ENCODE results near the gene PLCH1. TPM values are rescaled to one million over a fixed set of nuclear protein-coding genes. Genes with fewer than 3 reads are reported as not detected.
A peak's percentile ranks its signal among the peaks of the same experiment; 100 is the strongest.

Gene PLCH1
- total and polyA plus RNA-seq, 2 of the 8 experiments (the other 6 are each of a cell fraction or from before 2014, with no cell fraction given) = 5.8 to 17.2 TPM

DNA sequence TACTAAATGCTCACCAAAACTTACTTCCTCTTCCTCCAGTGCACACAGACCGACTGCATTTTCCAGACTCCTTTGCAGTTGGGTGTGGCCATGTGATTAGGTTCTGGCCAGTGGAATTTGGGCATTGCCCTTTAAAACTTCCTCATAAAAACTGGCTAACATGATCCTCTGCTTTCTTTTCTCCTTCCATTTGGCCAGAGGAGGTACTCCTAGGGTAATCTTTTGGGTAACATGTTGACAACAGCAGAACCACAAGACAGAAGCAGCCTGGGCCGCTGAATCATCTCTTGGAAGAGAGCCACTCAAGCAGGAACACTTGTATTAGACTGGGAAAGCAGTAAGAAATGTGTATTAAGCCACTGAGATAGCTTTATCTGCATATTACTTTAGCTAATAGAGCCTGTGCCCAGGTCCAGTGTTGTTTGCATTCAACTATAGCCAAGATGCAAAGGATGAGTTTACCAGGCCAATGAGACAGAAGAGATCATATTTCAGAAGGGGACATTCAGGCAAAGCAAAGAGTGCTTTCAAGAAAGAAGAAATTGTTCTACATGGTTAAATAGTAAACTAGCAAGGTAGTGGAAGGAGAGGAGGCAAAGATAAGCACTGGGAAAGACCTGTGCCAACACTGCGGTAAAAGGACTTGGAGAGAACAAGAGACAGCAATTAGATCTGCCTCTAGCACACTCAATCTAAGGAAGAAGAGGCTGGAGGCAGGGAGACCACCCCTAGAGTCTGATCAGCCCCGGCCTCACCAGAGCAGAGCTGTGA lies 79.8 kb downstream of the PLCH1 start:
- H3K79me2 ChIP-seq (ENCODE audit: control insufficient read depth in 1 of 2, insufficient read depth in 2 of 2, low read length in 2 of 2) = no peaks in the 10 kb centered on the region
- H3K9ac ChIP-seq (replicated peaks in 1 of 4; ENCODE audit: extremely low read depth in 1 of 4, low read depth in 3 of 4, low read length in 3 of 4) = no peak overlapping the region
- H3K4me2 ChIP-seq (ENCODE audit: insufficient read depth in 1 of 2, low read depth in 2 of 2, low read length in 2 of 2) = no peak overlapping the region
- no peaks in the 10 kb centered on the region for H3K79me1 ChIP-seq (ENCODE audit: low read depth, low read length)
- H2BK20ac ChIP-seq (ENCODE audit: low read length) = no peak overlapping the region
- no peak overlapping the region for H2AK5ac ChIP-seq (ENCODE audit: low read depth, low read length)
- H3K27me3 ChIP-seq (replicated peaks in 1 of 4; ENCODE audit: control insufficient read depth in 3 of 4, extremely low read depth in 1 of 4, insufficient read depth in 3 of 4, low read length in 3 of 4) = no peaks in the 10 kb centered on the region
- DNase-seq (ENCODE audit: low read depth in 1 of 2, low spot score in 2 of 2) (no peak), FAIRE-seq (no peak)
- no peak overlapping the region for H3K56ac ChIP-seq (replicated peaks; ENCODE audit: insufficient read length, low read depth, low read length)
- peaks cover 0 to 8% (median 4%) of the 10 kb centered on the region in 4 experiments; a peak in 3 of 7 replicates for H3K4me1 ChIP-seq (replicated peaks in 1 of 4; ENCODE audit: control insufficient read depth in 3 of 4, insufficient read depth in 4 of 4, low read length in 3 of 4)
- H2BK15ac ChIP-seq (ENCODE audit: low read length) = no peak overlapping the region
- 0 out of 2 replicates have a peak overlapping the region, but pooled peaks have one; percentile 1 for H2BK5ac ChIP-seq (ENCODE audit: low read depth, low read length)
- H2AFZ ChIP-seq (ENCODE audit: low read length) = no peak overlapping the region
- H4K8ac ChIP-seq (ENCODE audit: extremely low read depth, insufficient read depth, low read length) = no peak overlapping the region
- H3K14ac ChIP-seq (ENCODE audit: insufficient read length) = no peak overlapping the region
- no peak overlapping the region for H3K4me3 ChIP-seq (ENCODE audit: extremely low read depth in 1 of 4, insufficient read depth in 2 of 4, low read depth in 3 of 4, low read length in 4 of 4)
- ChIA-PET CTCF (ENCODE audit: partially characterized antibody) (no interaction called here), POLR2A (ENCODE audit: partially characterized antibody) (interaction anchor here (0.8 kb wide), 1 partner anchor 8 kb away, joined by 3 read pairs; no protein-coding TSS in a partner anchor)
- no peak overlapping the region for H2BK12ac ChIP-seq (ENCODE audit: low read depth, low read length)
- H4K91ac ChIP-seq (replicated peaks; ENCODE audit: insufficient read length, low read length) = no peak overlapping the region
- 90% methylated on average over 4 of the region's 4 CpGs; no CpG with 5 or more reads in 1 of the 2 experiments for WGBS, 2 experiments (ENCODE audit: extremely low coverage in 1 of 2, insufficient coverage in 1 of 2, insufficient read length in 1 of 2, insufficient replicate concordance in 2 of 2, low coverage in 1 of 2, low lambda C conversion rate in 2 of 2, missing lambda C conversion rate in 1 of 2)
- no peak overlapping the region for H3K27ac ChIP-seq (ENCODE audit: low read depth, low read length)
- H4K20me1 ChIP-seq (replicated peaks in 1 of 2; ENCODE audit: control insufficient read depth in 1 of 2, insufficient read depth in 2 of 2, low read length in 2 of 2) = no peaks in the 10 kb centered on the region
- no peak overlapping the region for H3K4ac ChIP-seq (replicated peaks; ENCODE audit: insufficient read length, low read depth, low read length)
- no peaks in the 10 kb centered on the region for H3K9me3 ChIP-seq (ENCODE audit: insufficient read depth in 2 of 2, low read depth in 1 of 2, low read length in 1 of 2)
- no peak overlapping the region for H3K18ac ChIP-seq (ENCODE audit: extremely low read depth, low read length)
- H2BK120ac ChIP-seq (replicated peaks; ENCODE audit: low read depth, low read length) = no peak overlapping the region
- no peaks in the 10 kb centered on the region for H3K36me3 ChIP-seq (ENCODE audit: control insufficient read depth in 2 of 4, insufficient read depth in 4 of 4, low read length in 3 of 4)
- TF ChIP-seq MAFK (IDR thresholded peaks at IDR 0.05; ENCODE audit: low read depth, low read length) = no peak
- TF ChIP-seq CBX5 (IDR thresholded peaks at IDR 0.05; ENCODE audit: low read depth, low read length) = no peak
- no peak for TF ChIP-seq YY1 (IDR thresholded peaks at IDR 0.05; ENCODE audit: low read depth, low read length)
- no peak for TF ChIP-seq SIRT6 (IDR thresholded peaks at IDR 0.05; ENCODE audit: low read length)
- no peak for TF ChIP-seq TAF7 (optimal IDR thresholded peaks at IDR 0.05; ENCODE audit: borderline replicate concordance, low read depth, low read length)
- TF ChIP-seq KDM5A (IDR thresholded peaks at IDR 0.05; ENCODE audit: low read length) = no peak
- no peak for TF ChIP-seq CHD2 (IDR thresholded peaks at IDR 0.05; ENCODE audit: low read length)
- no peak for TF ChIP-seq RAD21 (IDR thresholded peaks at IDR 0.05 in 1 of 2, conservative IDR thresholded peaks at IDR 0.05 in 1 of 2; ENCODE audit: low read depth in 2 of 2, low read length in 2 of 2)
- TF ChIP-seq KDM4A (IDR thresholded peaks at IDR 0.05; ENCODE audit: low read depth, low read length, severe bottlenecking) = no peak
- TF ChIP-seq HDAC2 (IDR thresholded peaks at IDR 0.05; ENCODE audit: borderline replicate concordance in 1 of 2, low read depth in 2 of 2, low read length in 2 of 2) = no peak
- H3K23me2 ChIP-seq (ENCODE audit: low read depth, low read length) = no peaks in the 10 kb centered on the region; the same call in 1 of the 2 replicates
- H3K23ac ChIP-seq (ENCODE audit: insufficient read length) = no peak overlapping the region
- no peak overlapping the region for H4K5ac ChIP-seq (ENCODE audit: insufficient read length, low read depth, low read length)

Measured in H1 (cell line).